SHP77 treated with DMSO at 0.1 percent for 48 hours (cell line): Measurements from ENCODE around the gene EFNA4.
"Not testable (repeated sequence)": the region's sequence is repeated elsewhere in the genome, so short reads cannot be mapped to it uniquely, and the experiment has no call there.

ENCODE experiments used
- DNase-seq: peaks from one replicate; lab custom pipeline; 2025; lab: John Stamatoyannopoulos, UW

Gene EFNA4

DNA sequence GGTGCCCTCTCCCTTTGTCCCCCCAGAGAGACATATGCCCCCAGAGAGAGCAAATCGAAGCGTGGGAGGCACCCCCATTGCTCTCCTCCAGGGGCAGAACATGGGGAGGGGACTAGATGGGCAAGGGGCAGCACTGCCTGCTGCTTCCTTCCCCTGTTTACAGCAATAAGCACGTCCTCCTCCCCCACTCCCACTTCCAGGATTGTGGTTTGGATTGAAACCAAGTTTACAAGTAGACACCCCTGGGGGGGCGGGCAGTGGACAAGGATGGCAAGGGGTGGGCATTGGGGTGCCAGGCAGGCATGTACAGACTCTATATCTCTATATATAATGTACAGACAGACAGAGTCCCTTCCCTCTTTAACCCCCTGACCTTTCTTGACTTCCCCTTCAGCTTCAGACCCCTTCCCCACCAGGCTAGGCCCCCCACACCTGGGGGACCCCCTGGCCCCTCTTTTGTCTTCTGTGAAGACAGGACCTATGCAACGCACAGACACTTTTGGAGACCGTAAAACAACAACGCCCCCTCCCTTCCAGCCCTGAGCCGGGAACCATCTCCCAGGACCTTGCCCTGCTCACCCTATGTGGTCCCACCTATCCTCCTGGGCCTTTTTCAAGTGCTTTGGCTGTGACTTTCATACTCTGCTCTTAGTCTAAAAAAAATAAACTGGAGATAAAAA, 23.5 kb downstream of the EFNA4 start:
- DNase-seq: no peak

DNA sequence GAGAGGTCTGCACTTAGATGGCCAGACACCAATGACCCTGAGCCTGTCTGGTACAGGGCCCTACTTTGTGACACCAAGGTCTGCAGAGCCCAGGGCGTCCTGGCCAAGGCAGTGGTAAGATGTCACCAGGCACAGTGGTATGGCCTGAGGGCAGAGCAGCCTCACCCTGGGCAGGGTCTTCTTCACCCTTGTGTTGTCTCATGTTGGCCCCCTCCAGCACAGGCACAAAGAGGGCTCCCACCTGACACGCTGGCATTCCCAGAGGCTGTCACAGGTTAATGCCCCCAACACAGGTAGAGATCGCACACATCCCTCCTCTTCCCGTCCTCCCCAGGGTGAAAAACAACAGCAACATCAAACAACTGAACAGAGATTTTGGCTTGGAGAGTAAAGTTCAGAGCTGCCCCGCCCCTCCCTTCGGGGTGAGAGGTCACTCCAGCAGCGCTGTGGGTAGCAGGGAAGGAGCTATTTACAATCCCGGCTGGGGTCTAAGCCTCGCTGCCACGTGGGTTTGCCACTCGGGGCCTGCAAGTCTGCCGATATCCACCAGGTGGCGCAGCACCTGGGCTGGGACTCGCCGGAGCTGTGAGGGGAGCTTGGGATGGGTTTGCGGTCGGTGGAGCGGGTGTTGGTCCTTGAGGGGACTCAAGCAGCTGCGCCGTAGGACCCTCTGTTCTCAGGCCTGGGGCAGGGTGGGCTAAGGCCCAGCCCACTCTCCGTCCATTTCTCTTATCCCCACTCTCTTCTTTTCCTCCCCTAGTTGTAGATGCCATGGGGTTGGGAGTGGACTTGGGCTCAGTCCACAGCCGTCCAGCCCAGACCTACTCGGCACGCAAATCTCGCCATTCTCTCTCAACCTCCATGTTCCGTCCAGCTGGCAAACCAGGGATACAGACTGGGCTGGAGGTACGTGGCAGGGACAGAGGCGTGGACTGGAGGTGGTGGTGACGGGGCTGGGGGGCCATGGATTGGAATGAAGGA, 27.8 kb downstream of the EFNA4 start:
- DNase-seq: peak; percentile 81

DNA sequence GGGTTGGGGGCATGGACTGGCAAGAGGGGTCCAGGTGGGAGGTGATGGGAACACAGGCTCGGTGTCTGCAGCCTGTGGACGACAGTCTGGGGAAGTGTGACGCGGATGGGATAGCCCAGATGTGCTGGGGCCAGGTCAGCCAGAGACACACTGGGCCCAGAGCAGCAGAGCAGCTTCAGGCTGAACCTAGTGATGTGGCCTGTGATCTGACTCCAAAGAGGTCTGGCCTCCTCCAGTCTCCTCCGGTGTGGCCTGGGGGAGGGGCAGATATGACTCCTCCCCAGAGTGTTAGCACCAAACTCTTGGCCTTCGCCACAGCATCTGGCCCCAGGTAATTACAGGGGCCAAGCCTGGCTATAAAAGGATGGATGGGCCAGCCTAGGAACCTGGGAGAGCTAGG, 28.6 kb downstream of the EFNA4 start:
- no peak for DNase-seq

GRCh38 chr1:155092641-155093040, 29.1 kb downstream of the EFNA4 start:
- DNase-seq: no peak

- peak; percentile 91 for DNase-seq
Observed at GRCh38 chr1:155093911-155094621, 30.5 kb downstream of the EFNA4 start.

- DNase-seq: no peak
Observed at GRCh38 chr1:155094622-155094948, 31.0 kb downstream of the EFNA4 start.

DNA sequence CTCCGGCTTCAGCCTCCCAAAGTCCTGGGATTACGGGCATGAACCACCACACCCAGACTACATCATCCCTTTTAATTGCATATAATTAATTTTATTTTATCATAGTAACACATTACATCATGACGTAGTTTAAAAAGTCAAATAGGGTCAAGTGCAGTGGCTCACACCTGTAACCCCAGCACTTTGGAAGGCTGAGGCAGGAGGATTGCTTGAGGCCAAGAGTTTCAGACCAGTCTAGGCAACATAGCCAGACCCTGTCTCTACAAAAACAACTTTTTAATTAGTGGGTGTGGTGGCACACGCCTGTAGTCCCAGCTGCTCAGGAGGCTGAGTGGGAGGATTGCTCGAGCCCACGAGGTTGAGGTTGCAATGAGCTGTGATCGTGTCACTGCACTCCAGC, 35.8 kb downstream of the EFNA4 start:
- no peak for DNase-seq

DNA sequence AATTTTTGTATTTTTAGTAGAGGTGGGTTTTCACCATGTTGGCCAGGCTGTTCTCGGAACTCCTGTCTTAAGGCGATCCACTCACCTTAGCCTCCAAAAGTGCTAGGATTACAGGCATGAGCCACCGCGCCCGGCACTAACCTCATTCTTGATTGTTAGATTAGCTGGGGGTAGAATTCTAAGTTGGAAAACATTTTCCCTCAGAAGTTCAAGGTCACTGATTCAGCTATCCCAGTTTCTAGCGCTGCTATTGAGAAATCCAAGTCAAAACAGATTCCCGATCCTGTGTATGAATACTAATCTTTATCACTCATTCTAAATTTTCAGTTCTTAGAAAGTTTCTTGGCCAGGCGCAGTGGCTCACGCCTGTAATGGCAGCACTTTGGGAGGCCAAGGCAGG, 39.8 kb downstream of the EFNA4 start:
- DNase-seq: no peak

DNA sequence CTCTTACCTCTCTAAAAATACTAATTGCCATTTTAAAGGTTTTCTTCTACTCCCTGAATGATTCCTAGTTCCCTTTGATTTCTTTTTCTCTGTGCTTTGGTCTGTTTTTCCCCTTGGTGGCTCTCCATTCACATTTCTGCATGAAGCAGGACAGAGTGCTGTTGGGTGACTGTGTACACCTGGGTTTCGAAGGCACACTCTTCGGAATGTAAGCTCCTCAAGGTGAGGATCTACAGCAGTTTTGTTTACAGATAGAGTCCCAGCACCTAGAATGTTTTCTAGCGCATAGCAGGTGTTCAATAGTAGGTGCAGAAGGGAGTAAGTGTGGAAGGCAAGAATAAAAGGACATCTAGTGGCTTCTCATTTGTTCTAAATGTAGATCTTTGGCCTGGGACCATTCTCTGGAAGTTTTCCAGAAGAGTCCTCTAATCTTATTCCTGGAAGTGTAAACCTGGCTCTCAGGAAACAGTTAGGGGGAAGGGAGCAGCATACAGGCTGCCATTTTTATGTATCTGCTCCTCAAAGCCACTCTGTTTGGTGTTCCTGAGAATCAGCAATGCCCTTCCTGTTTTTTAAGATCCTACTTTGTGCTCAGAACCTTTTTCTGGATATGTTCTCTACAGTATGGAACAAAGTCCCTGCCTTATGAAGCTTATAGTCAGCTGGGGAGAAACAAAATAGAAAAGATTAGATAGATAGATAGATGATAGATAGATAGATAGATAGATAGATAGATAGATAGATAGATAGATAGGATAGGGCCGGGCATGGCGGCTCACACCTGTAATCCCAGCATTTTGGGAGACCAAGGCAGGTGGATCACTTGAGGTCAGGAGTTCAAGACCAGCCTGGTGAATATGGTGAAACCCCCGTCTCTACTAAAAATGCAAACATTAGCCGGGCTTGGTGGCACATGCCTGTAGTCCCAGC, 41.3 kb downstream of the EFNA4 start:
- no peak for DNase-seq

DNA sequence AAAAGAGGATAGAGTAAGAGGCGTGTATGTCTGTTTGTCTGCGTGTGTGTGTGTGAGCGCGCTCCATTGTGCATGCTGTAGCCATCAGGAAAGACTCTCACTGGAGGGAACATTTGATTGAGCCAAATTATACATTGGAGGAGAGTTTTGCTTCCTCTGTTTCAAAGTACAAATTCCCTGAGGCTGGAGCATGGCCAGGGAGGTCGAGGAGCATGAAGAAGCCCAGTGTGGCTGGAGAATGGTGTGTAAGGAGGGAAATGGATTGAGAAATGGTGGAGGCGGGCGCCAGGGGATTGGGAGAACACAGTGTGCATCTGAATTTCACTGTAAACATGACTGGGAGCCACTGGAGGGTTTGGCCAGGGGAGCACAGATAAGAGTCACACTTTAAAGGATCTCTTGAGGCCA, 42.1 kb downstream of the EFNA4 start:
- no peak for DNase-seq

- peak; percentile 14 for DNase-seq
Observed at GRCh38 chr1:155106862-155107261, 43.3 kb downstream of the EFNA4 start.

- no peak for DNase-seq
Observed at GRCh38 chr1:155107309-155108264, 44.0 kb downstream of the EFNA4 start.

- DNase-seq: no peak
Observed at GRCh38 chr1:155108296-155108695, 44.8 kb downstream of the EFNA4 start.

DNA sequence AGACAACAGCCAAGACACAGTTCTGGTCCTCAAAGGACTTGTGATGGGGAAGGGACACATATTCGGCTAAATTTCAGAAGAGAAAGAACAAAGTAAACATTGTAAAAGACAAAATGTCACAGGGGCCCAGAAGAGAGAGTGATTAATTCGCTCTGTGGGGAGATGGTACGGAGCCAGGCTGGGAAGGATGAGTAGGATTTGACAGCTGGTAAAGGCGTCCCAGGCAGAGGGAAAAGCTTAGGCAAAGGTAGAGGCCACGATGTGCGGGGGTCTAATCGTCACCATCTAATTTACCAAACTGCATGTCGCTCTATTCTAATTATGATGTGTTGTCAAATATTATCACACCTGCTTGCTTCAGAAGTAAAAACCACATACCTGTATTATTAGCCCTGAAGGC, 46.8 kb downstream of the EFNA4 start:
- DNase-seq: no peak

- no peak for DNase-seq
Observed at GRCh38 chr1:155110826-155111225, 47.3 kb downstream of the EFNA4 start.

DNA sequence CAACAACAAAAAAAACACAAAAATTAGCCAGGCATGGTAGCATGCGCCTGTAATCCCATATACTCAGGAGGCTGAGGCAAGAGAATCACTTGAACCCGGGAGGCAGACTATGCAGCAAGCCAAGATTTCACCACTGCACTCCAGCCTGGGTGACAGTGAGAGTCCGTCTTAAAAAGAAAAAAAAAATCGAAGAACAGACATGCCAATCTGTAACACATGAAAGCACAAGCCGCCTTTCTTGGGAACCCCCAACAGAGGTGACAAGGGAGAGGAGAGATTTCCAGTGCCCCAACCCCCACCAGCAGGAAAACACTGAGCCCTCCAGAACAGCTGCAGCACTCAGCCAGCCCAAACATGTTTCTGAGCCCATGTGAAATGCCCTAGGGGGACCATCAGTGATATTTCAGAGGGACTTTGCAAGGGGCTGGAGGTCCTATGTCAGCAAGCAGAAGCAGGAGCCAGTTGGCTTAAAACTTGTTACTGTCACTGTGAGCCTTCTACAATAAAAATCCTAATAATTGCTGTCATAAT, 50.0 kb downstream of the EFNA4 start:
- DNase-seq: no peak

- DNase-seq: no peak
Observed at GRCh38 chr1:155116113-155116764, 52.7 kb downstream of the EFNA4 start.

DNA sequence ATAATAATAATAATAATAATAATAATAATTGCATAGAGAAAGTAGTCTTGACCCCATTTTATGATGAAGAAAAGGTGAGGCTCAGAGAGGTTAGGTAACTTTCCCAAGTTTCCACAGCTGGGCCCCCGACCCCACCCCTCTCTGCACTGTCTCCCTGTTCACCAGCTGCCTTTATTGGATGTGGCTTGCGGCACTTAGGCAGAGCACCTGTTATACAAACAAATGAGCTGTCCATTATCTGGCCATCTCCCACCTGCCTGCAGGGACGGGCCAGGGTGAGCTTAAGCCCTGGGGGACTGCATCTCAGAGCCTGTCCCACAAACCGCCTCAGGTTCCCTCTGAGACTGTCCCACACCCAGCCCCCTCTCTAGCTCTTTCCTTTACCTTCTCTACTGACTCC, 54.1 kb downstream of the EFNA4 start:
- DNase-seq: peak; percentile 57

GRCh38 chr1:155118090-155118489, 54.5 kb downstream of the EFNA4 start:
- not testable (repeated sequence) for DNase-seq
